Neural progenitor cell (in vitro differentiated cells): ENCODE results near the gene UBE2K.

Source experiments
- EZH2 ChIP-seq: fragments of 200-600 bp; sonication (generic); IDR thresholded peaks from 2 replicates; pipeline ENCODE4 v1.6.1; 2017; ENCODE audit warnings: antibody characterized with exemption, mild to moderate bottlenecking, moderate library complexity
- EZH2phosphoT487 ChIP-seq: fragments of 200-600 bp; sonication (generic); IDR thresholded peaks from 2 replicates; pipeline ENCODE4 v1.6.1; 2017; ENCODE audit warnings: antibody characterized with exemption
- TF ChIP-seq, protein P1 (sequence below): fragments of 200-600 bp; sonication (generic); IDR thresholded peaks from 2 replicates; pipeline ENCODE4 v1.5.1; 2017; ENCODE audit warnings: antibody characterized with exemption, mild to moderate bottlenecking

DNA sequence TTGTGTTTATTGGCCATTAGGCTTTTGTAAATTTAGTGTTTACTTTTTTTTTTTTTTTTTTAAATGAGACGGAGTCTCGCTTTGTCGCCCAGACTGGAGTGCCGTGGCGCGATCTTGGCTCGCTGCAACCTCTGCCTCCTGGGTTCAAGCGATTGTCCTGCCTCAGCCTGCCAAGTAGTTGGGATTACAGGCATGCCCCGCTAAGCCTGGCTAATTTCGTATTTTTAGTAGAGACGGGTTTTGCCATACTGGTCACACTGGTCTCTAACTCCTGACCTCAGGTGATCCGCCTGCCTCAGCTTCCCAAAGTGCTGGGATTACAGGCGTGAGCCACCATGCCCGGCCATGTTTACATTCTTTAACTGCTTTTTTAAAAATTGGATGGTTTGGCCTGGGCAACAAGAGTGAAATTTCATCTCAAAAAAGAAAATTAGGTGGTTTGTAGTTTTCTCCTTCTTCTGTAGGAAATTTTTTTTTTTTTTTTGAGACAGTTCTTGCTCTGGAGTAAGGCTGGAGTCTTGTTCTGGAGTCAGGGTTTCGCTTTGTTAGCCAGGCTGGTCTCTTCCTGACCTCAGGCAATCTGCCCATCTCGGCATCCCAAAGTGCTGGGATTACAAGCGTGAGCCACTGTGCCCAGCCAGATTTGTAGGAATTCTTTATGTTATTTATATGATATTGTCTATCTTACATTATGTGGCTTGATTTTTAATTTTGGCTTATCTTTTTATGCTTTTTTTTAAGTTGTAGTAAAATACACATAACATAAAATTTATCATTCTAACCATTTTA, 15.1 kb downstream of the UBE2K start:
- TF ChIP-seq, protein P1, sequence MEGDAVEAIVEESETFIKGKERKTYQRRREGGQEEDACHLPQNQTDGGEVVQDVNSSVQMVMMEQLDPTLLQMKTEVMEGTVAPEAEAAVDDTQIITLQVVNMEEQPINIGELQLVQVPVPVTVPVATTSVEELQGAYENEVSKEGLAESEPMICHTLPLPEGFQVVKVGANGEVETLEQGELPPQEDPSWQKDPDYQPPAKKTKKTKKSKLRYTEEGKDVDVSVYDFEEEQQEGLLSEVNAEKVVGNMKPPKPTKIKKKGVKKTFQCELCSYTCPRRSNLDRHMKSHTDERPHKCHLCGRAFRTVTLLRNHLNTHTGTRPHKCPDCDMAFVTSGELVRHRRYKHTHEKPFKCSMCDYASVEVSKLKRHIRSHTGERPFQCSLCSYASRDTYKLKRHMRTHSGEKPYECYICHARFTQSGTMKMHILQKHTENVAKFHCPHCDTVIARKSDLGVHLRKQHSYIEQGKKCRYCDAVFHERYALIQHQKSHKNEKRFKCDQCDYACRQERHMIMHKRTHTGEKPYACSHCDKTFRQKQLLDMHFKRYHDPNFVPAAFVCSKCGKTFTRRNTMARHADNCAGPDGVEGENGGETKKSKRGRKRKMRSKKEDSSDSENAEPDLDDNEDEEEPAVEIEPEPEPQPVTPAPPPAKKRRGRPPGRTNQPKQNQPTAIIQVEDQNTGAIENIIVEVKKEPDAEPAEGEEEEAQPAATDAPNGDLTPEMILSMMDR: no peak
- TF ChIP-seq EZH2 (no peak), EZH2phosphoT487 (no peak)
